ENCODE data around the gene PCSK2. TPM values are rescaled to one million over a fixed set of nuclear protein-coding genes. Genes with fewer than 3 reads are reported as not detected.
A peak's percentile ranks its signal among the peaks of the same experiment; 100 is the strongest.

Gene PCSK2, protein sequence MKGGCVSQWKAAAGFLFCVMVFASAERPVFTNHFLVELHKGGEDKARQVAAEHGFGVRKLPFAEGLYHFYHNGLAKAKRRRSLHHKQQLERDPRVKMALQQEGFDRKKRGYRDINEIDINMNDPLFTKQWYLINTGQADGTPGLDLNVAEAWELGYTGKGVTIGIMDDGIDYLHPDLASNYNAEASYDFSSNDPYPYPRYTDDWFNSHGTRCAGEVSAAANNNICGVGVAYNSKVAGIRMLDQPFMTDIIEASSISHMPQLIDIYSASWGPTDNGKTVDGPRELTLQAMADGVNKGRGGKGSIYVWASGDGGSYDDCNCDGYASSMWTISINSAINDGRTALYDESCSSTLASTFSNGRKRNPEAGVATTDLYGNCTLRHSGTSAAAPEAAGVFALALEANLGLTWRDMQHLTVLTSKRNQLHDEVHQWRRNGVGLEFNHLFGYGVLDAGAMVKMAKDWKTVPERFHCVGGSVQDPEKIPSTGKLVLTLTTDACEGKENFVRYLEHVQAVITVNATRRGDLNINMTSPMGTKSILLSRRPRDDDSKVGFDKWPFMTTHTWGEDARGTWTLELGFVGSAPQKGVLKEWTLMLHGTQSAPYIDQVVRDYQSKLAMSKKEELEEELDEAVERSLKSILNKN
- 1 to 10 TPM in 2 of 4 donors, under 1 TPM in 1, not detected in 1; 0.64 to 4.1 (median 1.4) TPM for total RNA-seq

GRCh38 chr20:17226410-17227218 lies at the start of gene PCSK2:
TSS of gene PCSK2 (plus strand) at chr20:17227040. CDS start at chr20:17227306, 266 bp downstream.
- 7 to 9% methylated on average over 10 to 45 of the region's 53 CpGs for WGBS, 2 donors (ENCODE audit: low coverage in 1 of 2)
- intact Hi-C loops (cut with DNase I; ENCODE audit: low total_unique reads) (no loop called here), in situ Hi-C loops (cut with MboI; ENCODE audit: low pct_ligation_motif_present in 1 of 4, low pct_unique_long_range_greater_than_20kb in 1 of 4, low sequenced_read_pairs in 3 of 4) (no loop called here)
- DNase-seq = peak; percentile 12
- Histone ChIP-seq H3K4me1 (peaks cover 0 to 12% (median 4%) of the 10 kb centered on the region in 4 donors), H3K36me3 (no peaks in the 10 kb centered on the region), H3K9me3 (no peaks in the 10 kb centered on the region), H3K27ac (peak within 1 kb of the TSS in 3 of 4 donors; percentile 9 to 53 (median 43)), H3K4me3 (peak within 1 kb of the TSS in 3 of 4 donors; percentile 20 to 42 (median 21)), H3K27me3 (peaks cover 75% of the 10 kb centered on the region)
- TF ChIP-seq EP300 (IDR thresholded peaks at IDR 0.05; ENCODE audit: low read depth) = no peak
- TF ChIP-seq POLR2A (IDR thresholded peaks at IDR 0.05) = no peak
- no peak for TF ChIP-seq POLR2AphosphoS5 (IDR thresholded peaks at IDR 0.05)
- TF ChIP-seq CTCF (IDR thresholded peaks at IDR 0.05) = no peak

- Histone ChIP-seq H3K27ac (no peak overlapping the region), H3K4me1 (no peaks in the 10 kb centered on the region), H3K36me3 (no peaks in the 10 kb centered on the region), H3K9me3 (no peaks in the 10 kb centered on the region), H3K27me3 (no peaks in the 10 kb centered on the region), H3K4me3 (no peak overlapping the region)
- in situ Hi-C loops (cut with MboI; ENCODE audit: low pct_ligation_motif_present in 1 of 4, low pct_unique_long_range_greater_than_20kb in 1 of 4, low sequenced_read_pairs in 3 of 4) (no loop called here), intact Hi-C loops (cut with DNase I; ENCODE audit: low total_unique reads) (no loop called here)
- no peak for DNase-seq
- WGBS, 2 donors (ENCODE audit: low coverage in 1 of 2) = 46 to 65% methylated on average over 2 to 5 of the region's 5 CpGs
- no peak for TF ChIP-seq POLR2A (IDR thresholded peaks at IDR 0.05)
- TF ChIP-seq EP300 (IDR thresholded peaks at IDR 0.05; ENCODE audit: low read depth) = no peak
- TF ChIP-seq CTCF (IDR thresholded peaks at IDR 0.05) = no peak
- no peak for TF ChIP-seq POLR2AphosphoS5 (IDR thresholded peaks at IDR 0.05)
Measured at GRCh38 chr20:17177341-17177740, 49.5 kb upstream of the PCSK2 start.

DNA sequence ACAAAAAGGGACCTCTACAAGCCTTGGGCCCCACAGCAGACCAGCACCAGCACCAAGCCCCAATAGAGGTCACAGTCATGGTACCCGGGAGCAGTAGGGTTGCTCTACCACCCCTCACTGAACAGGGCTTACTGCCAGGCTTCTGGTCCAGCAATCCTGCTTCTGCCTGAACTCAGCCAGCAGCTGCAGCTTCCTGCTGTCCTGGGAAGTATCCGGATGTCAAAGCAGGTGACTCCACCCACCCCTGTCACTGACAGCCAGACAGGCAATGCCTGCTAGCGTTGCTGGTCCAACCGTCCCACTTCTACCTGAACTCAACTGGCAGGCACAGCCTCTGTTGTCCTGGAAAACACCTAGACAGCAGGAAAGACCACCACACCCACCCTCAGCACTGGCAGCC lies 47.0 kb upstream of the PCSK2 start:
- Histone ChIP-seq H3K4me1 (no peaks in the 10 kb centered on the region), H3K4me3 (no peak overlapping the region), H3K9me3 (no peaks in the 10 kb centered on the region), H3K27ac (no peak overlapping the region), H3K36me3 (no peaks in the 10 kb centered on the region), H3K27me3 (no peaks in the 10 kb centered on the region)
- TF ChIP-seq CTCF (IDR thresholded peaks at IDR 0.05) (no peak), POLR2A (IDR thresholded peaks at IDR 0.05) (no peak), POLR2AphosphoS5 (IDR thresholded peaks at IDR 0.05) (no peak), EP300 (IDR thresholded peaks at IDR 0.05; ENCODE audit: low read depth) (no peak)
- WGBS, 2 donors (ENCODE audit: low coverage in 1 of 2) = 40 to 57% methylated on average over 1 to 4 of the region's 4 CpGs
- in situ Hi-C loops (cut with MboI; ENCODE audit: low pct_ligation_motif_present in 1 of 4, low pct_unique_long_range_greater_than_20kb in 1 of 4, low sequenced_read_pairs in 3 of 4) = no loop called here
- no peak for DNase-seq
- intact Hi-C loops (cut with DNase I; ENCODE audit: low total_unique reads) = no loop called here

All from transverse colon (tissue), 4 donors.